ENCODE data around the gene WDR17. TPM values are rescaled to one million over a fixed set of nuclear protein-coding genes. Genes with fewer than 3 reads are reported as not detected.

The WDR17 gene
- total RNA-seq, 1 donor from 2014 or later, result 3.2 TPM

DNA sequence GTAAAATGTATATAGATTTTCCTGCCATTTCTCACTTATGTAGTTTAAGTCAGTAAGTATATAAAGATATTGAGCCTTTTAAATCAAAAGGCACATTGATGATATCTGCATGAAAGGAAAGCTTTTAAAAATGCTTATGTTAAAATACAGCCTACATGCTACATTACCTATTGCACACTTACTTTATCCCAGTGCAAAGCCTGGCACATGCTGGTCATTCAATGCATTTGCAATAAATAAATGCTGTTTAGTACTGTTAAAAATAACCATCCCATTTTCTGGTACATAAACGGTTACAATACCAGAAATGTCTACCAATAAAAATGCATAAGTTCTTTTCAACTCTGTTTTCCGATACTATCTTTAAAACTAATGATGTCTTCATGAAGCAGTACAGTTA lies 151.9 kb downstream of the WDR17 start:
- no peaks in the 10 kb centered on the region for H3K9me3 ChIP-seq
- DNase-seq (no peak), ATAC-seq (no peak)
- no peak overlapping the region for H3K4me3 ChIP-seq
- no peak for TF ChIP-seq CTCF (IDR thresholded peaks at IDR 0.05)
- H3K4me1 ChIP-seq, result no peaks in the 10 kb centered on the region
- H3K36me3 ChIP-seq, result no peaks in the 10 kb centered on the region
- intact Hi-C loops (cut with DNase I), result no loop called here
- H3K27ac ChIP-seq, result no peak overlapping the region
- no peaks in the 10 kb centered on the region for H3K27me3 ChIP-seq

DNA sequence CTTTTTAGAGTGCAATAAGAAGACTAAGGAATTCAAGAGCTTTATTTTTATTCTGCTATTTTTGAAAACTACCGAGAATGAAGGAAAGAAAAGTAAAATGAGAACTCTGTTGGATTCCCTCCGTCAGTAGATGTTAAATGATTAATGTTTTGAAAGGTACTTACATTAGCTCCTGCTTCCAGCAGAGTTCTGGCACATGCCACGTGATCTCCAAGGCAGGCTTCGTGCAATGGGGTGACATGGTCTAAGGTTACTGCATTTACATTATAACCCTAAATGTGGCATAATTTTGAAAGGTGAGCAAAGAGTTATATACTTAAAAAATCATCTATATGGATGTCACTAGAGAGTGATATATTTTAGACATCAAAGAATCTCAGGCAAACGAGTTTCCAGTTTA lies 156.5 kb downstream of the WDR17 start:
- ATAC-seq, result no peak
- Histone ChIP-seq H3K4me3 (no peak overlapping the region), H3K9me3 (no peaks in the 10 kb centered on the region), H3K36me3 (no peaks in the 10 kb centered on the region), H3K27me3 (no peaks in the 10 kb centered on the region), H3K27ac (no peak overlapping the region), H3K4me1 (no peaks in the 10 kb centered on the region)
- no peak for TF ChIP-seq CTCF (IDR thresholded peaks at IDR 0.05)
- intact Hi-C loops (cut with DNase I), result no loop called here
- DNase-seq, result no peak

- intact Hi-C loops (cut with DNase I), result no loop called here
- no peak overlapping the region for H3K4me3 ChIP-seq
- no peaks in the 10 kb centered on the region for H3K27me3 ChIP-seq
- ATAC-seq (no peak), DNase-seq (no peak)
- TF ChIP-seq CTCF (IDR thresholded peaks at IDR 0.05), result no peak
- no peak overlapping the region for H3K27ac ChIP-seq
- no peaks in the 10 kb centered on the region for H3K4me1 ChIP-seq
- no peaks in the 10 kb centered on the region for H3K36me3 ChIP-seq
- no peaks in the 10 kb centered on the region for H3K9me3 ChIP-seq
These were observed 157.9 kb downstream of the WDR17 start for GRCh38 chr4:176223561-176223960.

GRCh38 chr4:176226736-176227135 lies 161.1 kb downstream of the WDR17 start:
- Histone ChIP-seq H3K4me3 (no peak overlapping the region), H3K36me3 (no peaks in the 10 kb centered on the region), H3K27me3 (no peaks in the 10 kb centered on the region), H3K27ac (no peak overlapping the region), H3K4me1 (no peaks in the 10 kb centered on the region), H3K9me3 (no peaks in the 10 kb centered on the region)
- ATAC-seq (no peak), DNase-seq (no peak)
- no peak for TF ChIP-seq CTCF (IDR thresholded peaks at IDR 0.05)
- intact Hi-C loops (cut with DNase I), result no loop called here

DNA sequence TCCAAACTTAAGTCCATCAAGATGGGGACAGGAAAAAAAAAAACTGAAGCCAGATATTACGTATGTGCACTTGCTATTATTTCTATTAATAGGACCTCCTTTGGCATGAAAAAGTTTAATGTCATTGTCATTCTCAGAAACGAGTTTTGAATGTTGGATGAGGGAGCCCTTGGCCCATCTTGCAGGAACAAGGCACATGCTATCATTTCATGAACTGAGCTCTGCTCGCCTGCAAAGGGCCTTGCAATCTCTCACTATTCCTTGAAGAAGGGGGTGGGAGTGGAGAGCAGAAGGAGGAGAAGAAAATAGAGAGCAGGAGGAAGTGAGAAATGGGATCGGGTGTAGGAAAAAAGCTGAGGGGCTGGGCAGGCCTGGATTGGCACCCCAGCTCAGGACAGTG lies 164.0 kb downstream of the WDR17 start:
- DNase-seq, result no peak
- H3K4me3 ChIP-seq, result no peak overlapping the region
- intact Hi-C loops (cut with DNase I), result no loop called here
- no peak for ATAC-seq
- H3K36me3 ChIP-seq, result no peaks in the 10 kb centered on the region
- no peaks in the 10 kb centered on the region for H3K27me3 ChIP-seq
- no peaks in the 10 kb centered on the region for H3K9me3 ChIP-seq
- H3K4me1 ChIP-seq, result no peaks in the 10 kb centered on the region
- no peak overlapping the region for H3K27ac ChIP-seq
- TF ChIP-seq CTCF (IDR thresholded peaks at IDR 0.05), result no peak

Other genes starting within 250 kb of the WDR17 start
- not detected for gene SPATA4, start 129.7 kb downstream of the WDR17 start, total RNA-seq
- not detected for gene ASB5, start 203.4 kb downstream of the WDR17 start, total RNA-seq